Measurements from ENCODE around the gene PAFAH1B2.
A peak's percentile ranks its signal among the peaks of the same experiment; 100 is the strongest.
"Not testable (repeated sequence)": the region's sequence is repeated elsewhere in the genome, so short reads cannot be mapped to it uniquely, and the experiment has no call there.

Gene PAFAH1B2

DNA sequence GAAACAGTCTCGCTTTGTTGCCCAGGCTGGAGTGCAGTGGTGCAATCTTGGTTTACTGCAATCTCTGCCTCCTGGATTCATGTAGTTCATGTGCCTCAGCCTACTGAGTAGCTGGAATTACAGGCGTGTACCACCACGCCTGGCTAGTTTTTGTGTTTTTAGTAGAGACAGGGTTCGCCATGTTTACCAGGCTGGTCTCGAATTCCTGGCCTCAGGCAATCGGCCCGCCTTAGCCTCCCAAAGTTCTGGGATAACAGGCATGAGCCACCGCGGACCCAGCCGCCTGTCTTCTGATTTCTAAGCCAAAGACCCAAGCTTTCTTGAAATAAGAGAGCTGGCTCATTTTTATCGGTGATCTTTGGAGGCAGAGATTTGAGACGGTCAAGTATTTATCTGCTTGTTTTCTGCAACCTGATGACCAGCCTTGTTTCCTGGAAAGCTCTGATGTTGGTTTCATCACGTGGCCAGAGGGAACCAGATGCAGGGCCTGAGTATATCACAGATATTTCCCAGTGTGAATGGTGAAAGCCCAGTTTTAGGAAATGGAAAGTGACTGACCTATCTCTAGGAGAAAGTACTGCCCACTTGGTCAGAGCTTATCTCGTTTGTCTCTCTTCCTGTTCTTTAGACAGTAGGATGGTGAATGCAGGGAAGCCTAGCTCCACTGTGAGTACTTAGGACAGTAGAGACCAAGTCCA lies 28.8 kb downstream of the PAFAH1B2 start:
- DNase-seq (ENCODE audit: low spot score) = no peak

DNA sequence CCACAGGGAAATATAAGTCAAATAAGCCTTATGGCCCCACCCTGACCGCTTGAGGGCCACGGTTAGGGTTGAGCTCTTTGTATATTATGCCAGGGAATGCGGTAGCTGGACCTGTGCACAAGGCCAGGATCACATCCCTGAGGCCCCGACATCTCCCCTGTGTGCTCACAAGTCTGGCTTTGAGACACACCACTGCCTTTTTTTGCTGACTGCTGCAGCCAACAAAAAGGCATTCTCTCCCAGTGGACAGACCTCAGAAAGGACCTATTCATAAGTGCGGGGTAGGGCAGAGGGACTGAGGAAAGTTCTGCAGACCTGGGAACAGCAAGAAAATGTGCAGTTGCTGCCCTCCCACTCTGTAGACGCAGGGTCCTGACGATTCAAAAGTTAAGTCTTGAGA lies 31.0 kb downstream of the PAFAH1B2 start:
- DNase-seq (ENCODE audit: low spot score) = no peak

- DNase-seq (ENCODE audit: low spot score) = no peak
Measured at GRCh38 chr11:117175781-117176180, 31.7 kb downstream of the PAFAH1B2 start.

GRCh38 chr11:117176186-117176585 lies 32.1 kb downstream of the PAFAH1B2 start:
- no peak for DNase-seq (ENCODE audit: low spot score)

GRCh38 chr11:117177534-117178209 lies 33.6 kb downstream of the PAFAH1B2 start:
- DNase-seq (ENCODE audit: low spot score) = no peak

DNA sequence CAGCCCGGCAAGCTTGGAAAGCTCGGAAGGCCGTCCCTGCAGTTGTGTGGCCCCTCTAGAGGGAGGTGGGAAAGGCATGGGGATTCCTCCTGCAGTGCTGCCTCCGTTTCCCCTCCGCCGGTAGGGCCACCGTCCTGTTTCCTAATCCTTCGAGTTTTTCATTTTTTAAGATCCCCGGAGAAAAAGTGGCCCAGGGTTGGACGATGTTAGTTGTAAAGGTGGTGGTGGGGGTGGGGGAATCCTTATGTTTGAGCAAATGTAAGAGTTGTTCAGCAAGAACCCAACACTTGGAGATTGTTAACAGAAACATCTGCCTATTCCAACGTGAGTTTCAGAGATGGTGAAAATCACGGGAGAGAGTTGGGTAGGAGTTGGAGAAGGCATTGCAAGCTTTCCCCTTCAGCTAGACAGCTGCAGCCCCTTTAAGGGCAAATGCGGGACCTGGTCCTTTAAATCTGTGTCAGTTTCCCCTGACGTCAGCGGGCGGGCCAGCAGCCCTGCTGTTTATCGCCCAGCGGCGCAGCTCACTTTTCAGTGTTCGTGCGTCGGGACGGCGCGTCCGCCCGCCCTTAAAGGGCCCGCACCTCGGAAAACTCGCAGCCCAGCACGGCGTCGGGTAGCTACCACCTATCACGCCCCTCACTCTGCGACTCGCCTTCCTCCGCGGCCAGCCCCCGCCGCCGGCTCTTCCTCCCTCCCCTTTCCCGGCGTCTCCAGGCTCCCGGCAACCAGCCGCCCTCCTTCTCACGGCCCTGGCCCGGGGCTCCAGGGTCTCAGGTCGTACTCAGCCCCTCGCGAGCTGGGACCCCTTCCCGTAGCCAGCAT lies 34.3 kb downstream of the PAFAH1B2 start, which contains the start of gene SIDT2:
TSS of gene SIDT2 (plus strand) at position 534 of the 825 bp plus-strand sequence. CDS start 521 bp downstream, outside the sequence.
- peak; percentile 84 for DNase-seq (ENCODE audit: low spot score)

DNA sequence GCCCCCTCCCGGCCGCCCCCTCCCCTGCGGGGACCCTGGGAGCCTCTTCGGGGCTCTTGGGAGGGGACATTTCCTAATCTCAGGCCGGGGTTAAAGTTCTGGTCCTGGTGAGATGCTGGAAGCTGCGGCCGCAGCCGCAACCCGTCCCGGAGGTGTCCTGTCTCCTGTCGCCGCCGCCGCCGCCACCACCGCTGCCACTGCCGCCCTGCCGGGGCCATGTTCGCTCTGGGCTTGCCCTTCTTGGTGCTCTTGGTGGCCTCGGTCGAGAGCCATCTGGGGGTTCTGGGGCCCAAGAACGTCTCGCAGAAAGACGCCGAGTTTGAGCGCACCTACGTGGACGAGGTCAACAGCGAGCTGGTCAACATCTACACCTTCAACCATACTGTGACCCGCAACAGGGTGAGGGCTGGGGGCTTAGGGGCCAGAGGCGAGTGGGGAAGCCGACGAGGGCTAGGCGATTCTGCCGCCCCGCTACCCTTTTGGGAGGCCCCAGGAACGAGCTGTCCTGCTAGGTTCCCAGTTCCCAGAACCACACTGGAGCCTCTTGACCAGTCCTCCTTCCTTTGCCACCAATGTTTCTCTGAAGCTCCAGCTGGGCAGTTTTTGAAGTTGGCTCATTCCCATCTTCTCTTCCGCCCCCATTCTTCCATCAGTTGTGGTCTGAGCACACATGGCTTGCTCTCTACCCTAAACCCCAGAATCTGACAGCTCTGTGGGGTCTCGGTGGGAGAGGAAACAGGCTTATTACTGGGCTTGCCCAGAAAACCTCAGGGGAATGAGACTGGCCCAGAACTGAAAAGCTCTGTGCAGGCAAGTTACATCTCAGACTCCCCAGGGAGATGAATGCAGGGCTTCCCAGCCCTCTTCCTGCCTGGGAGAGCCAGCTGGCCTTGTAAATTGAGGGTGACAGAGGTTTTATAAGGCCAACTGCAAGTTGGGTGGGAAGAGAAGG lies 35.2 kb downstream of the PAFAH1B2 start:
- peak; percentile 38 for DNase-seq (ENCODE audit: low spot score)

DNA sequence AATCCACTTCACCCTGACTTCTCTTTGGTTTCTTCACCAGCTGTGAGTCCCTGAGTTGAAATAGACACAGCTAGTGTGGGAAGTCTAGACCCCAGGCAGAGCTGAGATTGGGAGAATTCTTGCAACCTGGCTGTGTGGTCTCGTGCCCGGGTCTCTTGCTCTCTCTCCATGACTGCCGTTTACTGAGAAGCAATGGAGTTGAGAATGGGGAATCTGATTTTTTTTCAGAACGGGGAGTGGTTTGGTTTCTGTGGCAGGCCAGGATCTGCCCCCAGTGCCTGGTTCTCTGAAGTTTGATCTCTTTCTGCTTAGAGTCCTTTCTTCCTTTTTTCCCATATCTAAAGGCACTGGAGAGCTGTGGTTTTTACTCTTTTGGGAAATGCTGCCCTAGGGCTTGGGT lies 35.9 kb downstream of the PAFAH1B2 start:
- no peak for DNase-seq (ENCODE audit: low spot score)

DNA sequence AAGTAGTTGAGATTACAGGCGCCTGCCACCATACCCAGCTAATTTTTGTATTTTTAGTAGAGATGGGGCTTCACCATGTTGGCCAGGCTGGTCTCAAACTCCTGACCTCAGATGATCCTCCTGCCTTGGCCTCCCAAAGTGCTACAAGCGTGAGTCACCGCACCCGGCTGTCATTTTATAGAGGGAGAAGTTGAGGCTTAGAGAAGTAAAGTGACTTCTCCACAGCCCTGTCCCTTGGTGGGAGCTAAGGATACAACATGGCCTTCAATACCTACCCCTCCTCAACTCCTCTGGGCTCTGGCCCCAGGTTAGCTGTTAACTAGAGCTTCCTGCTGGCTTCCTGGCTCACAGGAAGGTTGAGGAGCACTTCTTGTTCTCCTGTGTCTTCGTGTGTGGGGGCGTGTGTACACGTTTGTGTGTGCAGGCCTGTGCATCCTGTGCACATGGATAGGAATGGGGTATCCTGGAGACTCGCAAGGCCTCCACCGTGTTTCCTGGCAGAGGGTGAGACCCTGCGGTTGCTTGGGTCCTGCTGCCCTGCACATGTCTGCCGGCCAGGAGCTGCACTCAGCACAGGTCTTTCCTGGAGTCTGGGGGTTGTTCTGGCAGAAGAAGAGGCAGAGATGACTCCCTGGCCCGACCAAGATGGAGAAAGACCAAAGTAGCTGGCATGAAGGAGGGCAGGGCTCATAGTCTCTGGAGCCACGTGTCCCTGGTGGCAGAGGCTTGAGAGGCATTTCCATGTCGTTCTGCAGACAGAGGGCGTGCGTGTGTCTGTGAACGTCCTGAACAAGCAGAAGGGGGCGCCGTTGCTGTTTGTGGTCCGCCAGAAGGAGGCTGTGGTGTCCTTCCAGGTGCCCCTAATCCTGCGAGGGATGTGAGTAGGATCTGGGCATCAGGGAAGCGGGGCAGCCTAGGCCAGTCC lies 36.8 kb downstream of the PAFAH1B2 start:
- DNase-seq (ENCODE audit: low spot score) = peak; percentile 54

DNA sequence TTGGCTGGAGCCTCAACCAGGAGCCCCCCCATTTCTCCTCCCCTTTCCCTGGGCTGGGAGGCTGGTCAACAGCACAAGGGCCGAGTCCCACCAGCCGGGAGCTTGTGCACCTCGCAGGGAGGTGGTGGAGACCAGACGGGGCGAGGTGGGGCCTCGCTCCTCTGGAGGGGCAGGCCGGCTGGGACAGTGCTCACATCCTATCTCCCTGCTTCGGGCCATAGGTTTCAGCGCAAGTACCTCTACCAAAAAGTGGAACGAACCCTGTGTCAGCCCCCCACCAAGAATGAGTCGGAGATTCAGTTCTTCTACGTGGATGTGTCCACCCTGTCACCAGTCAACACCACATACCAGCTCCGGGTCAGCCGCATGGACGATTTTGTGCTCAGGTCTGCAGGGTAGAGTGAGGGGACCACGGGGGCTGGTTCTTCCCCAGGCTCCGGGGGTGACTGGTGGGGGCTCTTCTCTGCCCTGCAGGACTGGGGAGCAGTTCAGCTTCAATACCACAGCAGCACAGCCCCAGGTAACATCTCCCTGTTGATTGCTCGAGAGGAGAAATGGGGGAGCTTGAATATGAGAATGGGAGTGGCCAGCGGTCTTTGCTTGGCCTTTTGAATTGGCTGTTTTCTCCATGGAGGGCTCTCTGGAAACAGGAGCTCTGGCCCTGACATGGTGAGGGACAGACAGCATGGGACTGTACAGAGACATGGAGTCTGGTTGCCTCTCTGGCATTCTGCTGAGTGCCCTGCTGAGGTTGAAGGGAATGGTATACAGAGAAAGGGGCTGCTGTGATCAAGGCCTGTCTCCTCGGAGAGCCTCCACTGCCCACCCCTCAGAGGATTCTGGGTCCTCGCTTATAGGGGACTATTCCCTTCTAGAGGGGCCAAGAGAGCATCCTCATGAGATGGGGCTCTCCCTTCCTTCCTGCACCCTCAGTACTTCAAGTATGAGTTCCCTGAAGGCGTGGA lies 37.8 kb downstream of the PAFAH1B2 start:
- no peak for DNase-seq (ENCODE audit: low spot score)

DNA sequence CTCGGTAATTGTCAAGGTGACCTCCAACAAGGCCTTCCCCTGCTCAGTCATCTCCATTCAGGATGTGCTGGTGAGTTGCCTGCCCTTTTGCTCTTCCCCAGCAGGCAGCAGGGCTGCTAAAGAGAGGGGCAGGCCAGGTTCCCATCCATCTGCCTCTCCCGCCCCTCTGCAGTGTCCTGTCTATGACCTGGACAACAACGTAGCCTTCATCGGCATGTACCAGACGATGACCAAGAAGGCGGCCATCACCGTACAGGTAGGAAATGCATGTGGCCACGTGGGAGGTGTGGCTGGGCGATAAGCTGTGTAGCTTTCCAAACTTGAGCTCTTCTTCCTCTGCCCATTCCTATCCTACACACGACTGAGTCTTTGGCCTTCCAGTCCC lies 38.5 kb downstream of the PAFAH1B2 start:
- DNase-seq (ENCODE audit: low spot score) = no peak

- DNase-seq (ENCODE audit: low spot score) = not testable (repeated sequence)
Measured at GRCh38 chr11:117183178-117183577, 39.1 kb downstream of the PAFAH1B2 start.

DNA sequence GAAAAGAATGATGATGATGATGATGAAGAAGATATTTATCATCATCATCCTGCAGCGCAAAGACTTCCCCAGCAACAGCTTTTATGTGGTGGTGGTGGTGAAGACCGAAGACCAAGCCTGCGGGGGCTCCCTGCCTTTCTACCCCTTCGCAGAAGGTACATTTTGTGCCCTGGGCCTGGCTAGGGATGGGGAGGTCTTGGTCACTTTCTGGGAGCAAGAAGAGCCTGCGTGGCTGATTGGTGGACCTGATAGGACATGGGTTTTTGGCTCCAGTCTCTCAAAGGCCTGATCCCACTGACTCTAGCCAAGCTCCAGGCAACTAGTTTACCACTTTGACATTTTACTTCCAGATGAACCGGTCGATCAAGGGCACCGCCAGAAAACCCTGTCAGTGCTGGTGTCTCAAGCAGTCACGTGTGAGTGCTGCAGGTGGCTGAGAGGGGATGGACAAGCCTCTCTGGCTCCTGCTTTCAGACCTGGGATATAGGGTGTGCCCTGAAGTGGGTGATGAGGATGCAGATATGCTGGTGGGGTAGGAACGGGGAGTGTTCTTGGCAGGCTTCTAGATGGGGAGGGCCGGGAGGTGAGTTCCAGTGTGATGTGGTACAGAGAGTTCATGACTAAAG lies 39.8 kb downstream of the PAFAH1B2 start:
- DNase-seq (ENCODE audit: low spot score) = no peak

GRCh38 chr11:117185736-117186430 lies 41.8 kb downstream of the PAFAH1B2 start:
- no peak for DNase-seq (ENCODE audit: low spot score)

DNA sequence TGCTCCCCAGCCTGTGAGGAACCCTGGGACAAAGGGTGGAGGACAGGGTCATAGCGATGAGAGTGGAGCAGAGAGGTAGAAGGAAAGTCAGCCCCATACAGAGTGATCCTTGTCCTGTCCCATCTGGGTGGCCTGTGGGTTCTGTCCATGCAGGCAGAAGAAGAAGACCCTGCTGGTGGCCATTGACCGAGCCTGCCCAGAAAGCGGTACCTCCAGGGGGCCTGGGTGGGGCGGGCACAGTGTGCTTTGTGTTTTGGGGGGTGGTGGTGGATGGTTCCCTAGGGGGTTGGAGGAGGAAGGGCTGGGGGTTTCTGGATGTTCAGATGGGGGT lies 42.3 kb downstream of the PAFAH1B2 start:
- DNase-seq (ENCODE audit: low spot score) = no peak

DNA sequence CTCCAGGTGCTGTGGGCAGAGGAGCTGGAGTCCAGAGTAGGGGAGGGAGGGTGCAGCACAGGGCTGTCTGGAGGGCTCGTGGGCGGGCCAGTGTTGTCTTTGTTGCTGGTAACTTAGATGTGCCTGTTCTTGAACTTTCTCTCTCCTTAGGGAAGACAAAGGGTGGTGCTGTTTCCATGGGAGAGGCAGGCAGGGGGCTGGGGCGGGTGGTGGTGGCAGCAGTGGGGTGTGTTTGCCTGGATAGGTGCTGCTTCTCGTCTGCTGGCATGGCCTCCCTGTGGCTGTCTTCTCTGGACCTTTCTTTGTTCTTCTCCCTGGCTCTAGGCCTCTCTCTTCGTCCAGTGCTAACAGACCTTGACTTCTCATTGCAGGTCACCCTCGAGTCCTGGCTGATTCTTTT lies 42.9 kb downstream of the PAFAH1B2 start:
- DNase-seq (ENCODE audit: low spot score) = no peak

DNA sequence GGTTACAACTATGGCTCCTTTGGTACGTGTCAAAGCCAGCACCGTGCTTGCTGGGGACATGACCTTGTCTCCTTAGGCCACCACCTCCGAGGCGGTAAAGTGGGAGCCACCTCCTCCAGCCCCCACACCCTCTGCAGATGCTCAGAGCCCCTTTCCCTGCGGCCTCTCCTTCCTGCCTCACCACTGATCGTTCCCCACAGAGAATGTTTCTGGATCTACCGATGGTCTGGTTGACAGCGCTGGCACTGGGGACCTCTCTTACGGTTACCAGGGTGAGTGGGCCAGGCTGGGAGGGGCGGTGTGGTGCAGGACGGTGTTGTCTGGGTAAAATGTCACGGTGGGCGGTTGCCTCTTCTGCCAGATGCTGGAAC lies 43.3 kb downstream of the PAFAH1B2 start:
- no peak for DNase-seq (ENCODE audit: low spot score)

- DNase-seq (ENCODE audit: low spot score) = no peak
Measured at GRCh38 chr11:117187799-117188481, 43.9 kb downstream of the PAFAH1B2 start.

Data from CD4-positive, alpha-beta T cell treated with Interleukin-15 for 4 hours (primary cell).